ENCODE measurements around the gene DAND5. TPM values are rescaled to one million over a fixed set of nuclear protein-coding genes. Genes with fewer than 3 reads are reported as not detected.

DAND5 gene
- total and polyA plus RNA-seq, 2 of the 13 experiments (the other 11 are each of a cell fraction or from before 2014, with no cell fraction given) = 0.04 TPM; not detected in 1

DNA sequence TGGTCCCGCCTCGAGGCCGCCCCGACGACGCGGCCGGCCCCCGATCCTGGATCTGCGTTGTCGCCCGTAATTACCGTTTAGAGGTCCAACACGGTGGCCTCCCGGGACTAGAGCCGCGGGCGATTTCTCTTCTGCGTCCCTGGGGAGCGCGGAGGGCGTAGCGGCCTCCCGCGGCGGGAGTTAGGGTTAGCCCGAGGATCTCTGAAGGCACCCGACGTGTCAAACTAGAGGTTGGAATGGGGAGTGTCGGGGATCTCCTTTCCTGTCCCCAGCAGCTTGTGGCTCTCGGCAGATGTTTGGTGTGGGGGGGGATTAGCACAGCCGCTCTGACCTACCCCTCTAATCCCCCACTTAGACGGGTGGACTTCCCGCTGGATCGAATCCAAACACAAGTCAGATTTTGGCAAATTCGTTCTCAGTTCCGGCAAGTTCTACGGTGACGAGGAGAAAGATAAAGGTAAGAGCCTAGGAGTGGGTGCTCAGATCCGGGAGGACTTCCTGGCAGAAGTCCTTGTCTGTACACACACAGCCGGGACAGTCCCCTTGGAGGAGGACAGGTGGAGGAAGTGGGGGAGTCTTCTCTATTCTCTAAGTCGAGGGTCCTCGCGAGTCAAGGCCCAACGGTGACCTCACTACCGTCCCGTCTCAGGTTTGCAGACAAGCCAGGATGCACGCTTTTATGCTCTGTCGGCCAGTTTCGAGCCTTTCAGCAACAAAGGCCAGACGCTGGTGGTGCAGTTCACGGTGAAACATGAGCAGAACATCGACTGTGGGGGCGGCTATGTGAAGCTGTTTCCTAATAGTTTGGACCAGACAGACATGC lies 30.4 kb upstream of the DAND5 start (continued):
- TF ChIP-seq, protein P1, sequence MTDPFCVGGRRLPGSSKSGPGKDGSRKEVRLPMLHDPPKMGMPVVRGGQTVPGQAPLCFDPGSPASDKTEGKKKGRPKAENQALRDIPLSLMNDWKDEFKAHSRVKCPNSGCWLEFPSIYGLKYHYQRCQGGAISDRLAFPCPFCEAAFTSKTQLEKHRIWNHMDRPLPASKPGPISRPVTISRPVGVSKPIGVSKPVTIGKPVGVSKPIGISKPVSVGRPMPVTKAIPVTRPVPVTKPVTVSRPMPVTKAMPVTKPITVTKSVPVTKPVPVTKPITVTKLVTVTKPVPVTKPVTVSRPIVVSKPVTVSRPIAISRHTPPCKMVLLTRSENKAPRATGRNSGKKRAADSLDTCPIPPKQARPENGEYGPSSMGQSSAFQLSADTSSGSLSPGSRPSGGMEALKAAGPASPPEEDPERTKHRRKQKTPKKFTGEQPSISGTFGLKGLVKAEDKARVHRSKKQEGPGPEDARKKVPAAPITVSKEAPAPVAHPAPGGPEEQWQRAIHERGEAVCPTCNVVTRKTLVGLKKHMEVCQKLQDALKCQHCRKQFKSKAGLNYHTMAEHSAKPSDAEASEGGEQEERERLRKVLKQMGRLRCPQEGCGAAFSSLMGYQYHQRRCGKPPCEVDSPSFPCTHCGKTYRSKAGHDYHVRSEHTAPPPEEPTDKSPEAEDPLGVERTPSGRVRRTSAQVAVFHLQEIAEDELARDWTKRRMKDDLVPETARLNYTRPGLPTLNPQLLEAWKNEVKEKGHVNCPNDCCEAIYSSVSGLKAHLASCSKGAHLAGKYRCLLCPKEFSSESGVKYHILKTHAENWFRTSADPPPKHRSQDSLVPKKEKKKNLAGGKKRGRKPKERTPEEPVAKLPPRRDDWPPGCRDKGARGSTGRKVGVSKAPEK (CRISPR knock-in tag; IDR thresholded peaks at IDR 0.05; ENCODE audit: borderline replicate concordance) = no peak
- TF ChIP-seq, protein P2, sequence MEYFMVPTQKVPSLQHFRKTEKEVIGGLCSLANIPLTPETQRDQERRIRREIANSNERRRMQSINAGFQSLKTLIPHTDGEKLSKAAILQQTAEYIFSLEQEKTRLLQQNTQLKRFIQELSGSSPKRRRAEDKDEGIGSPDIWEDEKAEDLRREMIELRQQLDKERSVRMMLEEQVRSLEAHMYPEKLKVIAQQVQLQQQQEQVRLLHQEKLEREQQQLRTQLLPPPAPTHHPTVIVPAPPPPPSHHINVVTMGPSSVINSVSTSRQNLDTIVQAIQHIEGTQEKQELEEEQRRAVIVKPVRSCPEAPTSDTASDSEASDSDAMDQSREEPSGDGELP (IDR thresholded peaks at IDR 0.05; ENCODE audit: borderline replicate concordance, low read depth) = no peak
- TF ChIP-seq ZNF563 (CRISPR knock-in tag; IDR thresholded peaks at IDR 0.05) = no peak
- TF ChIP-seq ZSCAN30 (CRISPR knock-in tag; IDR thresholded peaks at IDR 0.05) = no peak
- TF ChIP-seq, protein P3, sequence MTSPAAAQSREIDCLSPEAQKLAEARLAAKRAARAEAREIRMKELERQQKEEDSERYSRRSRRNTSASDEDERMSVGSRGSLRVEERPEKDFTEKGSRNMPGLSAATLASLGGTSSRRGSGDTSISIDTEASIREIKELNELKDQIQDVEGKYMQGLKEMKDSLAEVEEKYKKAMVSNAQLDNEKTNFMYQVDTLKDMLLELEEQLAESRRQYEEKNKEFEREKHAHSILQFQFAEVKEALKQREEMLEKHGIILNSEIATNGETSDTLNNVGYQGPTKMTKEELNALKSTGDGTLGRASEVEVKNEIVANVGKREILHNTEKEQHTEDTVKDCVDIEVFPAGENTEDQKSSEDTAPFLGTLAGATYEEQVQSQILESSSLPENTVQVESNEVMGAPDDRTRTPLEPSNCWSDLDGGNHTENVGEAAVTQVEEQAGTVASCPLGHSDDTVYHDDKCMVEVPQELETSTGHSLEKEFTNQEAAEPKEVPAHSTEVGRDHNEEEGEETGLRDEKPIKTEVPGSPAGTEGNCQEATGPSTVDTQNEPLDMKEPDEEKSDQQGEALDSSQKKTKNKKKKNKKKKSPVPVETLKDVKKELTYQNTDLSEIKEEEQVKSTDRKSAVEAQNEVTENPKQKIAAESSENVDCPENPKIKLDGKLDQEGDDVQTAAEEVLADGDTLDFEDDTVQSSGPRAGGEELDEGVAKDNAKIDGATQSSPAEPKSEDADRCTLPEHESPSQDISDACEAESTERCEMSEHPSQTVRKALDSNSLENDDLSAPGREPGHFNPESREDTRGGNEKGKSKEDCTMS (CRISPR knock-in tag; conservative IDR thresholded peaks at IDR 0.05) = no peak
- TF ChIP-seq, protein P4, sequence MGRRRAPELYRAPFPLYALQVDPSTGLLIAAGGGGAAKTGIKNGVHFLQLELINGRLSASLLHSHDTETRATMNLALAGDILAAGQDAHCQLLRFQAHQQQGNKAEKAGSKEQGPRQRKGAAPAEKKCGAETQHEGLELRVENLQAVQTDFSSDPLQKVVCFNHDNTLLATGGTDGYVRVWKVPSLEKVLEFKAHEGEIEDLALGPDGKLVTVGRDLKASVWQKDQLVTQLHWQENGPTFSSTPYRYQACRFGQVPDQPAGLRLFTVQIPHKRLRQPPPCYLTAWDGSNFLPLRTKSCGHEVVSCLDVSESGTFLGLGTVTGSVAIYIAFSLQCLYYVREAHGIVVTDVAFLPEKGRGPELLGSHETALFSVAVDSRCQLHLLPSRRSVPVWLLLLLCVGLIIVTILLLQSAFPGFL (CRISPR knock-in tag; IDR thresholded peaks at IDR 0.05) = no peak
- no peak; the same call in 1 of the 2 replicates for TF ChIP-seq AHR (CRISPR knock-in tag; IDR thresholded peaks at IDR 0.05)
- no peak for TF ChIP-seq TOPORS (CRISPR knock-in tag; IDR thresholded peaks at IDR 0.05)
- no peak for TF ChIP-seq ZBTB3 (CRISPR knock-in tag; IDR thresholded peaks at IDR 0.05; ENCODE audit: borderline replicate concordance, low read depth)
- TF ChIP-seq, protein P5, sequence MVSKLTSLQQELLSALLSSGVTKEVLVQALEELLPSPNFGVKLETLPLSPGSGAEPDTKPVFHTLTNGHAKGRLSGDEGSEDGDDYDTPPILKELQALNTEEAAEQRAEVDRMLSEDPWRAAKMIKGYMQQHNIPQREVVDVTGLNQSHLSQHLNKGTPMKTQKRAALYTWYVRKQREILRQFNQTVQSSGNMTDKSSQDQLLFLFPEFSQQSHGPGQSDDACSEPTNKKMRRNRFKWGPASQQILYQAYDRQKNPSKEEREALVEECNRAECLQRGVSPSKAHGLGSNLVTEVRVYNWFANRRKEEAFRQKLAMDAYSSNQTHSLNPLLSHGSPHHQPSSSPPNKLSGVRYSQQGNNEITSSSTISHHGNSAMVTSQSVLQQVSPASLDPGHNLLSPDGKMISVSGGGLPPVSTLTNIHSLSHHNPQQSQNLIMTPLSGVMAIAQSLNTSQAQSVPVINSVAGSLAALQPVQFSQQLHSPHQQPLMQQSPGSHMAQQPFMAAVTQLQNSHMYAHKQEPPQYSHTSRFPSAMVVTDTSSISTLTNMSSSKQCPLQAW (CRISPR knock-in tag; IDR thresholded peaks at IDR 0.05) = 0 out of 2 replicates have a peak, but pooled peaks have one; percentile 24
- no peak for TF ChIP-seq ATF1 (CRISPR knock-in tag; IDR thresholded peaks at IDR 0.05)
- TF ChIP-seq ZNF468 (CRISPR knock-in tag; IDR thresholded peaks at IDR 0.05) = 0 out of 2 replicates have a peak, but pooled peaks have one; percentile 38
- TF ChIP-seq, protein P6, sequence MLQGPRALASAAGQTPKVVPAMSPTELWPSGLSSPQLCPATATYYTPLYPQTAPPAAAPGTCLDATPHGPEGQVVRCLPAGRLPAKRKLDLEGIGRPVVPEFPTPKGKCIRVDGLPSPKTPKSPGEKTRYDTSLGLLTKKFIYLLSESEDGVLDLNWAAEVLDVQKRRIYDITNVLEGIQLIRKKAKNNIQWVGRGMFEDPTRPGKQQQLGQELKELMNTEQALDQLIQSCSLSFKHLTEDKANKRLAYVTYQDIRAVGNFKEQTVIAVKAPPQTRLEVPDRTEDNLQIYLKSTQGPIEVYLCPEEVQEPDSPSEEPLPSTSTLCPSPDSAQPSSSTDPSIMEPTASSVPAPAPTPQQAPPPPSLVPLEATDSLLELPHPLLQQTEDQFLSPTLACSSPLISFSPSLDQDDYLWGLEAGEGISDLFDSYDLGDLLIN (CRISPR knock-in tag; IDR thresholded peaks at IDR 0.05; ENCODE audit: borderline replicate concordance) = no peak

Data from HepG2 (cell line).